ENCODE measurements around the gene PPFIA4.

PPFIA4 gene

GRCh38 chr1:203039609-203040512 is 13.6 kb downstream of the PPFIA4 start:
- peak in 1 of 56 donors; percentile 8 for DNase-seq

GRCh38 chr1:203040513-203041275 is 14.4 kb downstream of the PPFIA4 start:
- DNase-seq = no peak

- no peak for DNase-seq
Measured at GRCh38 chr1:203041351-203041932, 15.2 kb downstream of the PPFIA4 start.

GRCh38 chr1:203043830-203044545 is 17.7 kb downstream of the PPFIA4 start:
- no peak for DNase-seq

GRCh38 chr1:203044546-203045250 is 18.4 kb downstream of the PPFIA4 start:
- DNase-seq = no peak

- no peak for DNase-seq
Measured at GRCh38 chr1:203045336-203045735, 19.0 kb downstream of the PPFIA4 start.

GRCh38 chr1:203045821-203046594 is 19.7 kb downstream of the PPFIA4 start:
- DNase-seq = peak in 26 of 56 donors; percentile 10 to 81 (median 44)

- DNase-seq = peak in 9 of 56 donors; percentile 7 to 50 (median 17)
Measured at GRCh38 chr1:203046984-203047630, 20.8 kb downstream of the PPFIA4 start.

- DNase-seq = no peak
Measured at GRCh38 chr1:203048086-203048485, 21.8 kb downstream of the PPFIA4 start.

- no peak for DNase-seq
Measured at GRCh38 chr1:203048555-203049051, 22.3 kb downstream of the PPFIA4 start.

GRCh38 chr1:203049077-203049476 is 22.8 kb downstream of the PPFIA4 start:
- DNase-seq = no peak

GRCh38 chr1:203049576-203050180 is 23.4 kb downstream of the PPFIA4 start:
- DNase-seq = no peak

- DNase-seq = no peak
Measured at GRCh38 chr1:203050826-203051225, 24.5 kb downstream of the PPFIA4 start.

GRCh38 chr1:203051841-203052324 is 25.6 kb downstream of the PPFIA4 start:
- no peak for DNase-seq

- no peak for DNase-seq
Measured at GRCh38 chr1:203052601-203053000, 26.3 kb downstream of the PPFIA4 start.

GRCh38 chr1:203054184-203054583 is 27.9 kb downstream of the PPFIA4 start:
- DNase-seq = no peak

GRCh38 chr1:203054642-203055041 is 28.4 kb downstream of the PPFIA4 start:
- DNase-seq = no peak

GRCh38 chr1:203055161-203055799 is 29.0 kb downstream of the PPFIA4 start:
- no peak for DNase-seq

Measured in nucleus accumbens (tissue), 56 donors.